K562 (cell line): ENCODE results near the gene AP3M1. TPM values are rescaled to one million over a fixed set of nuclear protein-coding genes. Genes with fewer than 3 reads are reported as not detected.

ENCODE experiments used
- NFIX ChIP-seq: fragments of 250-450 bp; sonication (Bioruptor Pico); IDR thresholded peaks from 2 replicates; pipeline ENCODE4 v1.4.0; 2020; ENCODE audit warnings: low read depth, mild to moderate bottlenecking, moderate library complexity
- POLR2AphosphoS5 ChIP-seq: IDR thresholded peaks from 2 replicates; pipeline ENCODE4 v1.6.1; 2011; ENCODE audit warnings: mild to moderate bottlenecking, low read depth, low read length, moderate library complexity; ENCODE audit not compliant: control insufficient read depth, insufficient read depth
- SNIP1 ChIP-seq: fragments of 450-650 bp; IDR thresholded peaks from 2 replicates; pipeline ENCODE4 v1.7.1; 2017; ENCODE audit warnings: low read depth, mild to moderate bottlenecking
- SRSF7 ChIP-seq: fragments of 200-400 bp; formaldehyde crosslinking; optimal IDR thresholded peaks from 2 replicates; pipeline ENCODE3; 2017; ENCODE audit warnings: mild to moderate bottlenecking, low read depth, low read length
- TCF7 ChIP-seq: sonication (generic); IDR thresholded peaks from 2 replicates; pipeline ENCODE4 v1.6.1; 2016; ENCODE audit warnings: antibody characterized with exemption, borderline replicate concordance
- ZBTB33 ChIP-seq: sonication (generic); formaldehyde crosslinking; IDR thresholded peaks from 2 replicates; pipeline ENCODE4 v1.8.1; 2023; ENCODE audit warnings: mild to moderate bottlenecking, missing genetic modification reagents
- ZFP91 ChIP-seq: sonication (generic); formaldehyde crosslinking; IDR thresholded peaks from 2 replicates; pipeline ENCODE4 v1.8.0; 2022; ENCODE audit warnings: mild to moderate bottlenecking, missing genetic modification reagents
- ZNF407 ChIP-seq: fragments of 450-650 bp; IDR thresholded peaks from 2 replicates; pipeline ENCODE4 v1.6.1; 2016; ENCODE audit warnings: low read depth
- polyA plus RNA-seq, 8 experiments: library from polyadenylated mRNA; depleted of rRNA in 4 of 8; stranded (reverse) in 5 of 8; unstranded in 3 of 8; fragments of >200 nt; fragmentation: Nextera tagmentation in 2 of 8; fragmentation: Illumina TruSeq in 1 of 8; extraction: Ambion mirVana in 2 of 8; extraction: Trizol in 1 of 8; gene quantifications; 2 replicates each; pipeline versions ENCODE4 v1.2.1 to v1.2.3, GENCODE V29; 2011 to 2014; ENCODE audit warnings: inconsistent platforms in 1 of 8, missing spikeins in 1 of 8
- total RNA-seq, 7 experiments: library from RNA; depleted of rRNA in 6 of 7; stranded (reverse); fragments of >200 nt in 6 of 7; fragmentation: Illumina TruSeq in 2 of 7; extraction: Trizol in 2 of 7; gene quantifications; 2 replicates each; pipeline versions ENCODE4 v1.2.1 to v1.2.3, GENCODE V29; 2011 to 2021; ENCODE audit warnings: low replicate concordance in 1 of 7
- TF ChIP-seq, protein P1 (sequence below), 2 experiments: IDR thresholded peaks in 1 of 2; conservative IDR thresholded peaks in 1 of 2; 2 replicates each; pipeline ENCODE4 v1.6.1; 2016; ENCODE audit warnings: low read depth in 2 of 2, mild to moderate bottlenecking in 1 of 2, missing compliant biosample characterization in 1 of 2, missing genetic modification characterization in 1 of 2, moderate library complexity in 1 of 2
- TF ChIP-seq, protein P2 (sequence below): sonication (generic); IDR thresholded peaks from 2 replicates; pipeline ENCODE4 v1.6.1; 2016

AP3M1 gene
- total and polyA plus RNA-seq, 9 of the 15 experiments (the other 6 are each of a cell fraction or from before 2014, with no cell fraction given), result 44.3 to 135 (median 67.6) TPM

- no peak for TF ChIP-seq ZNF407
- TF ChIP-seq, protein P1, sequence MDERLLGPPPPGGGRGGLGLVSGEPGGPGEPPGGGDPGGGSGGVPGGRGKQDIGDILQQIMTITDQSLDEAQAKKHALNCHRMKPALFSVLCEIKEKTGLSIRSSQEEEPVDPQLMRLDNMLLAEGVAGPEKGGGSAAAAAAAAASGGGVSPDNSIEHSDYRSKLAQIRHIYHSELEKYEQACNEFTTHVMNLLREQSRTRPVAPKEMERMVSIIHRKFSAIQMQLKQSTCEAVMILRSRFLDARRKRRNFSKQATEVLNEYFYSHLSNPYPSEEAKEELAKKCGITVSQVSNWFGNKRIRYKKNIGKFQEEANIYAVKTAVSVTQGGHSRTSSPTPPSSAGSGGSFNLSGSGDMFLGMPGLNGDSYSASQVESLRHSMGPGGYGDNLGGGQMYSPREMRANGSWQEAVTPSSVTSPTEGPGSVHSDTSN (CRISPR knock-in tag; IDR thresholded peaks at IDR 0.05; ENCODE audit: low read depth), result no peak
- TF ChIP-seq, protein P1 (tag; conservative IDR thresholded peaks at IDR 0.05; ENCODE audit: low read depth), result no peak
- no peak for TF ChIP-seq SRSF7
- peak; percentile 90 for TF ChIP-seq ZBTB33
- no peak for TF ChIP-seq SNIP1
- 0 out of 2 replicates have a peak, but pooled peaks have one; percentile 11 for TF ChIP-seq POLR2AphosphoS5
- no peak for TF ChIP-seq TCF7
- no peak for TF ChIP-seq NFIX (CRISPR knock-in tag)
- TF ChIP-seq ZFP91 (CRISPR knock-in tag), result no peak
- TF ChIP-seq, protein P2, sequence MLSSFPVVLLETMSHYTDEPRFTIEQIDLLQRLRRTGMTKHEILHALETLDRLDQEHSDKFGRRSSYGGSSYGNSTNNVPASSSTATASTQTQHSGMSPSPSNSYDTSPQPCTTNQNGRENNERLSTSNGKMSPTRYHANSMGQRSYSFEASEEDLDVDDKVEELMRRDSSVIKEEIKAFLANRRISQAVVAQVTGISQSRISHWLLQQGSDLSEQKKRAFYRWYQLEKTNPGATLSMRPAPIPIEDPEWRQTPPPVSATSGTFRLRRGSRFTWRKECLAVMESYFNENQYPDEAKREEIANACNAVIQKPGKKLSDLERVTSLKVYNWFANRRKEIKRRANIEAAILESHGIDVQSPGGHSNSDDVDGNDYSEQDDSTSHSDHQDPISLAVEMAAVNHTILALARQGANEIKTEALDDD, result peak; percentile 24; the same call in 1 of the 2 replicates
Observed at GRCh38 chr10:74093530-74094164, 57.0 kb downstream of the AP3M1 start (continued).
